ENCODE measurements around the gene ZNF169.
"Not testable (repeated sequence)": the region's sequence is repeated elsewhere in the genome, so short reads cannot be mapped to it uniquely, and the experiment has no call there.

ZNF169 gene

GRCh38 chr9:94212531-94212930 is 46.6 kb upstream of the ZNF169 start:
- Histone ChIP-seq H3K79me2 (ENCODE audit: insufficient read depth, low read length) (no peaks in the 10 kb centered on the region), H3K36me3 (ENCODE audit: insufficient read depth, low read length) (no peaks in the 10 kb centered on the region), H3K27me3 (ENCODE audit: insufficient read depth, low read length, poor library complexity, severe bottlenecking) (no peaks in the 10 kb centered on the region), H3K4me1 (ENCODE audit: insufficient read depth, low read length, poor library complexity, severe bottlenecking) (no peaks in the 10 kb centered on the region), H3K9ac (ENCODE audit: low read depth, low read length, poor library complexity, severe bottlenecking) (no peak overlapping the region), H2AFZ (ENCODE audit: low read length) (no peak overlapping the region), H3K9me2 (replicated peaks; ENCODE audit: low read depth, low read length) (no peaks in the 10 kb centered on the region), H3F3A (ENCODE audit: low read depth) (no peaks in the 10 kb centered on the region), H3K9me3 (ENCODE audit: insufficient read depth, low read depth, low read length) (no peaks in the 10 kb centered on the region), H4K20me1 (ENCODE audit: insufficient read depth, low read length, poor library complexity, severe bottlenecking) (no peaks in the 10 kb centered on the region), H3K4me3 (ENCODE audit: low read length, poor library complexity, severe bottlenecking) (no peak overlapping the region), H3K4me2 (ENCODE audit: low read depth, low read length, poor library complexity, severe bottlenecking) (no peak overlapping the region)
- no peak for TF ChIP-seq EZH2phosphoT487 (IDR thresholded peaks at IDR 0.05; ENCODE audit: borderline replicate concordance)
- no peak for TF ChIP-seq CTCF (conservative IDR thresholded peaks at IDR 0.05; ENCODE audit: low read length)

- H3K9me2 ChIP-seq (replicated peaks; ENCODE audit: low read depth, low read length) = no peaks in the 10 kb centered on the region
Observed at GRCh38 chr9:94213511-94214124, 45.5 kb upstream of the ZNF169 start.

GRCh38 chr9:94222870-94223269 is 36.2 kb upstream of the ZNF169 start:
- no peak overlapping the region for H3K4me3 ChIP-seq (ENCODE audit: low read length, poor library complexity, severe bottlenecking)
- TF ChIP-seq CTCF (conservative IDR thresholded peaks at IDR 0.05; ENCODE audit: low read length) (no peak), EZH2phosphoT487 (IDR thresholded peaks at IDR 0.05; ENCODE audit: borderline replicate concordance) (no peak)
- H3K4me2 ChIP-seq (ENCODE audit: low read depth, low read length, poor library complexity, severe bottlenecking) = no peak overlapping the region

More at GRCh38 chr9:94213511-94214124, 45.5 kb upstream of the ZNF169 start:
- H3K27me3 ChIP-seq (ENCODE audit: insufficient read depth, low read length, poor library complexity, severe bottlenecking) = no peaks in the 10 kb centered on the region
- H4K20me1 ChIP-seq (ENCODE audit: insufficient read depth, low read length, poor library complexity, severe bottlenecking) = no peaks in the 10 kb centered on the region
- H3K4me1 ChIP-seq (ENCODE audit: insufficient read depth, low read length, poor library complexity, severe bottlenecking) = no peaks in the 10 kb centered on the region
- H3K4me2 ChIP-seq (ENCODE audit: low read depth, low read length, poor library complexity, severe bottlenecking) = no peak overlapping the region
- H3K79me2 ChIP-seq (ENCODE audit: insufficient read depth, low read length) = no peaks in the 10 kb centered on the region
- H2AFZ ChIP-seq (ENCODE audit: low read length) = 0 out of 2 replicates have a peak overlapping the region, but pooled peaks have one; percentile 32
- no peaks in the 10 kb centered on the region for H3K36me3 ChIP-seq (ENCODE audit: insufficient read depth, low read length)
- no peak overlapping the region for H3K4me3 ChIP-seq (ENCODE audit: low read length, poor library complexity, severe bottlenecking)
- no peaks in the 10 kb centered on the region for H3K9me3 ChIP-seq (ENCODE audit: insufficient read depth, low read depth, low read length)
- H3K9ac ChIP-seq (ENCODE audit: low read depth, low read length, poor library complexity, severe bottlenecking) = no peak overlapping the region
- H3F3A ChIP-seq (ENCODE audit: low read depth) = no peaks in the 10 kb centered on the region
- TF ChIP-seq CTCF (conservative IDR thresholded peaks at IDR 0.05; ENCODE audit: low read length) (peak; percentile 85), EZH2phosphoT487 (IDR thresholded peaks at IDR 0.05; ENCODE audit: borderline replicate concordance) (no peak)

GRCh38 chr9:94225413-94225812 is 33.7 kb upstream of the ZNF169 start:
- not testable (repeated sequence) for H3K9ac ChIP-seq (ENCODE audit: low read depth, low read length, poor library complexity, severe bottlenecking); H3K4me1 ChIP-seq (ENCODE audit: insufficient read depth, low read length, poor library complexity, severe bottlenecking); H2AFZ ChIP-seq (ENCODE audit: low read length); H3K4me3 ChIP-seq (ENCODE audit: low read length, poor library complexity, severe bottlenecking); H3K27me3 ChIP-seq (ENCODE audit: insufficient read depth, low read length, poor library complexity, severe bottlenecking); H3K79me2 ChIP-seq (ENCODE audit: insufficient read depth, low read length); H3K9me2 ChIP-seq (replicated peaks; ENCODE audit: low read depth, low read length); H3K4me2 ChIP-seq (ENCODE audit: low read depth, low read length, poor library complexity, severe bottlenecking); H3F3A ChIP-seq (ENCODE audit: low read depth); H3K36me3 ChIP-seq (ENCODE audit: insufficient read depth, low read length); H3K9me3 ChIP-seq (ENCODE audit: insufficient read depth, low read depth, low read length); H4K20me1 ChIP-seq (ENCODE audit: insufficient read depth, low read length, poor library complexity, severe bottlenecking)

More at GRCh38 chr9:94222870-94223269, 36.2 kb upstream of the ZNF169 start:
- H3K27me3 ChIP-seq (ENCODE audit: insufficient read depth, low read length, poor library complexity, severe bottlenecking) = no peaks in the 10 kb centered on the region
- H2AFZ ChIP-seq (ENCODE audit: low read length) = no peak overlapping the region
- H3F3A ChIP-seq (ENCODE audit: low read depth) = no peaks in the 10 kb centered on the region
- no peaks in the 10 kb centered on the region for H3K9me2 ChIP-seq (replicated peaks; ENCODE audit: low read depth, low read length)
- no peaks in the 10 kb centered on the region for H3K36me3 ChIP-seq (ENCODE audit: insufficient read depth, low read length)
- no peak overlapping the region for H3K9ac ChIP-seq (ENCODE audit: low read depth, low read length, poor library complexity, severe bottlenecking)
- H4K20me1 ChIP-seq (ENCODE audit: insufficient read depth, low read length, poor library complexity, severe bottlenecking) = no peaks in the 10 kb centered on the region
- no peaks in the 10 kb centered on the region for H3K4me1 ChIP-seq (ENCODE audit: insufficient read depth, low read length, poor library complexity, severe bottlenecking)
- H3K79me2 ChIP-seq (ENCODE audit: insufficient read depth, low read length) = no peaks in the 10 kb centered on the region
- no peaks in the 10 kb centered on the region for H3K9me3 ChIP-seq (ENCODE audit: insufficient read depth, low read depth, low read length)

Measured in Loucy (cell line).